BLaER1 (cell line): ENCODE results near the gene RECK.
"Not testable (repeated sequence)": the region's sequence is repeated elsewhere in the genome, so short reads cannot be mapped to it uniquely, and the experiment has no call there.

ENCODE experiments used
- H3K27ac ChIP-seq: shearing (Covaris generic); formaldehyde crosslinking; 2 replicates; pipeline ENCODE4 v1.8.1; 2022
- H3K27me3 ChIP-seq: shearing (Covaris generic); formaldehyde crosslinking; 2 replicates; pipeline ENCODE4 v1.8.1; 2022
- H3K36me3 ChIP-seq: shearing (Covaris generic); formaldehyde crosslinking; 2 replicates; pipeline ENCODE4 v1.8.1; 2022
- H3K4me1 ChIP-seq: shearing (Covaris generic); formaldehyde crosslinking; 2 replicates; pipeline ENCODE4 v1.8.1; 2022
- H3K4me2 ChIP-seq: shearing (Covaris generic); formaldehyde crosslinking; 2 replicates; pipeline ENCODE4 v1.8.1; 2022
- H3K4me3 ChIP-seq: shearing (Covaris generic); formaldehyde crosslinking; 2 replicates; pipeline ENCODE4 v1.8.1; 2022
- H3K9ac ChIP-seq: shearing (Covaris generic); formaldehyde crosslinking; 2 replicates; pipeline ENCODE4 v1.8.1; 2022
- H3K9me3 ChIP-seq: shearing (Covaris generic); formaldehyde crosslinking; 2 replicates; pipeline ENCODE4 v1.8.1; 2022
- H4K20me1 ChIP-seq: shearing (Covaris generic); formaldehyde crosslinking; 2 replicates; pipeline ENCODE4 v1.8.1; 2022
- Cebpa-rat ChIP-seq: shearing (Covaris generic); IDR thresholded peaks from 2 replicates; pipeline ENCODE4 v1.8.1; 2022

RECK gene

DNA sequence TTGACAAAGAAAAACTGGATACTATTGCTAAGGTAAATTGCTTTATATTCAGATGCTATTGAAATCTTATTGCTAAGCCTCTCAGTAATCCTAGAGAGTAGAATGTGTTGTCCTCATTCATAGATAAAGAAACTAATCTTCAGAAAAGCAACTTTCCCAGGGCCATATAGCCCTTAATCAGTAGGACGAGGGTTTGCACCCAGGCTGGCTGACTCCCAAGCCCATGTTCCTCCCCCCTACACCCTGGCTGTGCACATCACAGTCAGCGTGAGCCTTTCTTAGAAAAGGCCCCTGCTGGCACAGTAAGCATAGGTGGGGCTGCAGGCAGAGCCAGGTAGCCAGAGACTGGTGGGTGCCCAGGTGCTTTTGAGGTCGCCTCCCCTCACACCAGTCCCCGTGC is 84.0 kb downstream of the RECK start:
- no peak overlapping the region for H3K27ac ChIP-seq
- H3K4me3 ChIP-seq, result no peak overlapping the region
- no peaks in the 10 kb centered on the region for H3K9me3 ChIP-seq
- TF ChIP-seq Cebpa-rat, result no peak
- H3K9ac ChIP-seq, result no peak overlapping the region
- no peaks in the 10 kb centered on the region for H4K20me1 ChIP-seq
- no peaks in the 10 kb centered on the region for H3K27me3 ChIP-seq
- peaks cover 66% of the 10 kb centered on the region for H3K36me3 ChIP-seq
- H3K4me1 ChIP-seq, result peaks cover 1% of the 10 kb centered on the region
- H3K4me2 ChIP-seq, result no peak overlapping the region

DNA sequence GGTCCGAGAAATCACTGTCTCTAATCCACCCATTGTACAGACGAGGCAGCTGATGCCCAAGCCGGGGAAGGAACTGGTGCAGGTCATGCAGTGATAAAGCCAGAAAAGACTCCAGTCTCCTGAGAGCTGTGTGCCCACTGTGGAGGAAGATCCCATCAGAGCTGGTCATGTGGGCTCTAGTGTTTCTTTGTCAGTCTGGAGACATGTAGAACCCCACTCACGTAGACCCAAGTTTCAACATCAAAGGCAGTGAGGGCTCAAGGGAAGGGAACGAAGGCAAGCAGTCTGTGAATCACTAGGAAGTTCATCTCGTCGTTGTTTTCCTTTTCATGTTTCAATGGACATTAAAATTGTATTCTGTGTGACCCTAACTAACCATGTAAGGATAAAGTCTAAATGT is 85.3 kb downstream of the RECK start:
- Histone ChIP-seq H4K20me1 (no peaks in the 10 kb centered on the region), H3K27ac (no peak overlapping the region), H3K9ac (no peak overlapping the region), H3K4me1 (peaks cover 14% of the 10 kb centered on the region), H3K4me2 (no peak overlapping the region), H3K36me3 (peaks cover 62% of the 10 kb centered on the region), H3K4me3 (no peak overlapping the region), H3K9me3 (no peaks in the 10 kb centered on the region), H3K27me3 (no peaks in the 10 kb centered on the region)
- no peak for TF ChIP-seq Cebpa-rat

DNA sequence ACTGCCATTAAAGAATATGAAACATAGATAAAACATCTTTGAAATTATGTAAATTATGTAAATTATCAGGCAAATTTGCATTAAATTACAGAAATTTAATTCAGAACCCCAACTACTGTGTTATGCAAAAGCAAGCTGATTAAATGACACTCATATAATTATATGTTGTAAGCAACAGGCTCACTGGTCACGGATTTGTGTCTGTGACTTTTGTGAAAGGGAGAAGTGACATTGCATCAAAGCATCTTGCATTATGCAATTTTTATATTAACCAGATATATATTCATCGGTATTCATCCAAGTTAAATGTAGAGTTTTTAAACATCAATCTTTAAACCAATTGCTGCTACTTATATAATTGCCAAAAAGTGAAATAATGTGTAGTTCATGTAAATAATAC is 86.8 kb downstream of the RECK start:
- Histone ChIP-seq H3K4me2 (no peak overlapping the region), H3K4me3 (no peak overlapping the region), H4K20me1 (no peaks in the 10 kb centered on the region), H3K27ac (no peak overlapping the region), H3K27me3 (no peaks in the 10 kb centered on the region), H3K36me3 (peaks cover 47% of the 10 kb centered on the region), H3K9me3 (no peaks in the 10 kb centered on the region), H3K9ac (no peak overlapping the region), H3K4me1 (peaks cover 29% of the 10 kb centered on the region)
- TF ChIP-seq Cebpa-rat, result no peak

- H3K36me3 ChIP-seq, result peaks cover 43% of the 10 kb centered on the region
- peaks cover 37% of the 10 kb centered on the region for H3K4me1 ChIP-seq
- H4K20me1 ChIP-seq, result no peaks in the 10 kb centered on the region
- H3K4me2 ChIP-seq, result no peak overlapping the region; the same call in 1 of the 2 replicates
- peak overlapping the region; percentile 16; the same call in 1 of the 2 replicates for H3K27ac ChIP-seq
- no peaks in the 10 kb centered on the region for H3K27me3 ChIP-seq
- no peak for TF ChIP-seq Cebpa-rat
- no peaks in the 10 kb centered on the region for H3K9me3 ChIP-seq
- H3K4me3 ChIP-seq, result no peak overlapping the region
- no peak overlapping the region for H3K9ac ChIP-seq
These were observed 88.5 kb downstream of the RECK start for GRCh38 chr9:36125062-36125855.

GRCh38 chr9:36126016-36126730 is 89.5 kb downstream of the RECK start:
- peak overlapping the region; percentile 16; the same call in 1 of the 2 replicates for H3K27ac ChIP-seq
- H3K9ac ChIP-seq, result 0 out of 2 replicates have a peak overlapping the region, but pooled peaks have one; percentile 7
- H3K4me2 ChIP-seq, result peak overlapping the region; percentile 75
- peaks cover 37% of the 10 kb centered on the region for H3K4me1 ChIP-seq
- no peaks in the 10 kb centered on the region for H3K9me3 ChIP-seq
- no peaks in the 10 kb centered on the region for H4K20me1 ChIP-seq
- H3K4me3 ChIP-seq, result no peak overlapping the region
- no peak for TF ChIP-seq Cebpa-rat
- H3K36me3 ChIP-seq, result peaks cover 35% of the 10 kb centered on the region
- H3K27me3 ChIP-seq, result no peaks in the 10 kb centered on the region

GRCh38 chr9:36127652-36128244 is 91.0 kb downstream of the RECK start:
- Histone ChIP-seq H3K36me3 (peaks cover 20% of the 10 kb centered on the region), H3K9ac (peak overlapping the region; percentile 6; the same call in 1 of the 2 replicates), H3K4me2 (peak overlapping the region; percentile 75), H3K27me3 (no peaks in the 10 kb centered on the region), H4K20me1 (no peaks in the 10 kb centered on the region), H3K9me3 (no peaks in the 10 kb centered on the region), H3K27ac (peak overlapping the region; percentile 57), H3K4me3 (no peak overlapping the region), H3K4me1 (peaks cover 37% of the 10 kb centered on the region)
- no peak for TF ChIP-seq Cebpa-rat

DNA sequence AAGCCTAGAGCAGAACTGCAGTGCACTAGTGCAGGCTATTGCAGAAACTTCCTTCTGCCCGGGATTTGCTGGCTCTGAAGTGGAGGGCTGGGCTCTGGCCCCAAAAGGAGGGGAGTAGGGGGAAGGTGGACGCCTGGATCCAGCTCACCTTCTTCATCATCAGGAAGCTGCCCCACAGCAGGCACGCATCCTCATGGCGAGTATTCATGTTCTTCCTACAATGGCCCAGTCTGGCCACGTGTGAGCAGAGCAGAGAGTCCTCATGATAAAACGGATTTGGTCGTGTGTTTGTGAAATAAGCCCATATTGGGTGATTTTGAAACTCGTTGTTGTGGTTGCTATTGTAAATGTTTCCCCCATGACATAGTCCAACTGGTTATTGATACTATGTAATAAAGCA is 91.6 kb downstream of the RECK start:
- H3K9ac ChIP-seq, result 0 out of 2 replicates have a peak overlapping the region, but pooled peaks have one; percentile 6
- no peaks in the 10 kb centered on the region for H3K27me3 ChIP-seq
- no peak overlapping the region for H3K4me3 ChIP-seq
- H4K20me1 ChIP-seq, result no peaks in the 10 kb centered on the region
- peaks cover 37% of the 10 kb centered on the region for H3K4me1 ChIP-seq
- H3K9me3 ChIP-seq, result no peaks in the 10 kb centered on the region
- TF ChIP-seq Cebpa-rat, result no peak
- peak overlapping the region; percentile 57 for H3K27ac ChIP-seq
- H3K4me2 ChIP-seq, result peak overlapping the region; percentile 75
- H3K36me3 ChIP-seq, result peaks cover 14% of the 10 kb centered on the region; the same call in 1 of the 2 replicates

- H3K27me3 ChIP-seq, result no peaks in the 10 kb centered on the region
- no peak overlapping the region for H3K27ac ChIP-seq
- no peaks in the 10 kb centered on the region for H4K20me1 ChIP-seq
- no peak overlapping the region for H3K9ac ChIP-seq
- no peak overlapping the region for H3K4me2 ChIP-seq
- H3K4me1 ChIP-seq, result peaks cover 37% of the 10 kb centered on the region
- H3K4me3 ChIP-seq, result no peak overlapping the region
- no peak for TF ChIP-seq Cebpa-rat
- H3K9me3 ChIP-seq, result no peaks in the 10 kb centered on the region
- 0 out of 2 replicates have a peak, but pooled peaks cover 11% of the 10 kb centered on the region for H3K36me3 ChIP-seq
These were observed 92.4 kb downstream of the RECK start for GRCh38 chr9:36129139-36129538.

DNA sequence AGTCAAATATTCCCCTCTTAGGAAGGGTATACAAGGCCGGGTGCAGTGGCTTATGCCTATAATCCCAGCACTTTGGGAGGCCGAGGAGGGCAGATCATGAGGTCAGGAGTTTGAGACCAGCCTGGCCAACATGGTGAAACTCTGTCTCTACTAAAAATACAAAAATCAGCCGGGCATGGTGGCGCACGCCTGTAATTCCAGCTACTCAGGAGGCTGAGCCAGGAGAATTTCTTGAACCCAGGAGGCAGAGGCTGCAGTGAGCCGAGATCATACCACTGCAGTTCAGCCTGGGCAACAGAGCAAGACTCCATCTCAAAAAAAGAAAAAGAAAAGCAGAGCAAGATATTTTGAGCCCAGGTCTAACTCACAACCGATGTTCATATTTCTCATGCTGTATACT is 95.0 kb downstream of the RECK start:
- not testable (repeated sequence) for H3K4me2 ChIP-seq, H3K27ac ChIP-seq, H3K9me3 ChIP-seq, H4K20me1 ChIP-seq, H3K36me3 ChIP-seq, H3K27me3 ChIP-seq, H3K4me3 ChIP-seq, H3K9ac ChIP-seq
- peaks cover 33% of the 10 kb centered on the region for H3K4me1 ChIP-seq

GRCh38 chr9:36132086-36132485 is 95.4 kb downstream of the RECK start:
- no peak for TF ChIP-seq Cebpa-rat
- H4K20me1 ChIP-seq, result no peaks in the 10 kb centered on the region
- no peaks in the 10 kb centered on the region for H3K9me3 ChIP-seq
- H3K27me3 ChIP-seq, result no peaks in the 10 kb centered on the region
- peaks cover 30% of the 10 kb centered on the region for H3K4me1 ChIP-seq
- H3K4me3 ChIP-seq, result no peak overlapping the region
- H3K36me3 ChIP-seq, result no peaks in the 10 kb centered on the region
- no peak overlapping the region for H3K27ac ChIP-seq
- no peak overlapping the region for H3K4me2 ChIP-seq
- no peak overlapping the region for H3K9ac ChIP-seq
